Measurements from ENCODE around the gene NENF. TPM values are rescaled to one million over a fixed set of nuclear protein-coding genes. Genes with fewer than 3 reads are reported as not detected.
A peak's percentile ranks its signal among the peaks of the same experiment; 100 is the strongest.

The NENF gene
- total RNA-seq, 1 donor from 2014 or later = 24.1 TPM

GRCh38 chr1:212431644-212432043 lies 1.1 kb upstream of the NENF start:
- ChIA-PET CTCF (interaction anchor here (1.1 to 1.9 kb wide), 2 partner anchors 24 to 361 kb away, joined by 4 to 7 read pairs; no protein-coding TSS in a partner anchor), POLR2A (interaction anchor here (1.7 kb wide), 1 partner anchor 17 kb away, joined by 21 read pairs; the partner anchor contains the start of gene PACC1)
- H3K27ac Mint-ChIP-seq = peak overlapping the region; percentile 31
- TF ChIP-seq, protein P1, sequence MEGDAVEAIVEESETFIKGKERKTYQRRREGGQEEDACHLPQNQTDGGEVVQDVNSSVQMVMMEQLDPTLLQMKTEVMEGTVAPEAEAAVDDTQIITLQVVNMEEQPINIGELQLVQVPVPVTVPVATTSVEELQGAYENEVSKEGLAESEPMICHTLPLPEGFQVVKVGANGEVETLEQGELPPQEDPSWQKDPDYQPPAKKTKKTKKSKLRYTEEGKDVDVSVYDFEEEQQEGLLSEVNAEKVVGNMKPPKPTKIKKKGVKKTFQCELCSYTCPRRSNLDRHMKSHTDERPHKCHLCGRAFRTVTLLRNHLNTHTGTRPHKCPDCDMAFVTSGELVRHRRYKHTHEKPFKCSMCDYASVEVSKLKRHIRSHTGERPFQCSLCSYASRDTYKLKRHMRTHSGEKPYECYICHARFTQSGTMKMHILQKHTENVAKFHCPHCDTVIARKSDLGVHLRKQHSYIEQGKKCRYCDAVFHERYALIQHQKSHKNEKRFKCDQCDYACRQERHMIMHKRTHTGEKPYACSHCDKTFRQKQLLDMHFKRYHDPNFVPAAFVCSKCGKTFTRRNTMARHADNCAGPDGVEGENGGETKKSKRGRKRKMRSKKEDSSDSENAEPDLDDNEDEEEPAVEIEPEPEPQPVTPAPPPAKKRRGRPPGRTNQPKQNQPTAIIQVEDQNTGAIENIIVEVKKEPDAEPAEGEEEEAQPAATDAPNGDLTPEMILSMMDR (IDR thresholded peaks at IDR 0.05) = no peak
- no peaks in the 10 kb centered on the region for H3K36me3 Mint-ChIP-seq (ENCODE audit: low read depth)
- no peaks in the 10 kb centered on the region for H3K9me3 Mint-ChIP-seq
- H3K27me3 Mint-ChIP-seq = no peaks in the 10 kb centered on the region
- no peak for ATAC-seq (ENCODE audit: low read depth)
- peak overlapping the region; percentile 37 for H3K4me3 Mint-ChIP-seq
- intact Hi-C loops (cut with micrococcal nuclease) = loop anchor here (1.0 to 10.0 kb wide), 4 partner anchors 16 to 917 kb away; partner anchors contain the start of gene PPP2R5A
- H3K4me1 Mint-ChIP-seq = peaks cover 16% of the 10 kb centered on the region
- DNase-seq = no peak

DNA sequence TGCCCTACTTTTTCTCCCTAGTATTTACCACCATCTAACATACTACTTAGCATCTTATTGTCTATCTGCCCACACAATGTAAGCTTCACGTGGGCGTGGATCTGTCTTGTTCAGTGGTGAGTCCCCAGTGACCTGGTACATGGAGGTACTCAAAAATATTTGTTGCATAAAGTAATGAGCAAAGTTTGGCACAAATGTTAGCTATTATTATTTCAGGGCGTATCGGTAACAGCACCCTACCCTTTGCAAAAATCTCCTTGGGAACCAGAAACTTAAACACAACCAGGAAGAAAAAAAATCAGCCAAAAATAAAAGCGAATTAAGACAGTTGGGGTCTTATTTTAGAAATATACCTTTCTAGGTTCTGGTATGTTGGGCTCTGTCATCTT lies 454 bp upstream of the NENF start:
- DNase-seq (no peak), ATAC-seq (ENCODE audit: low read depth) (no peak)
- intact Hi-C loops (cut with micrococcal nuclease) = loop anchor here (1.0 to 10.0 kb wide), 4 partner anchors 17 to 917 kb away; partner anchors contain the start of gene PPP2R5A
- Mint-ChIP-seq H3K4me1 (peaks cover 16% of the 10 kb centered on the region), H3K27me3 (no peaks in the 10 kb centered on the region), H3K9me3 (no peaks in the 10 kb centered on the region), H3K4me3 (peak overlapping the region; percentile 75), H3K36me3 (ENCODE audit: low read depth) (no peaks in the 10 kb centered on the region), H3K27ac (peak overlapping the region; percentile 22)
- ChIA-PET CTCF (interaction anchor here (1.1 to 1.9 kb wide), 2 partner anchors 23 to 362 kb away, joined by 4 to 7 read pairs; no protein-coding TSS in a partner anchor), POLR2A (interaction anchor here (0.8 to 1.7 kb wide), 4 partner anchors 17 to 362 kb away, joined by 3 to 21 read pairs (median 6); partner anchors contain the start of genes NSL1 and PACC1)
- TF ChIP-seq, protein P1 (IDR thresholded peaks at IDR 0.05) = no peak

DNA sequence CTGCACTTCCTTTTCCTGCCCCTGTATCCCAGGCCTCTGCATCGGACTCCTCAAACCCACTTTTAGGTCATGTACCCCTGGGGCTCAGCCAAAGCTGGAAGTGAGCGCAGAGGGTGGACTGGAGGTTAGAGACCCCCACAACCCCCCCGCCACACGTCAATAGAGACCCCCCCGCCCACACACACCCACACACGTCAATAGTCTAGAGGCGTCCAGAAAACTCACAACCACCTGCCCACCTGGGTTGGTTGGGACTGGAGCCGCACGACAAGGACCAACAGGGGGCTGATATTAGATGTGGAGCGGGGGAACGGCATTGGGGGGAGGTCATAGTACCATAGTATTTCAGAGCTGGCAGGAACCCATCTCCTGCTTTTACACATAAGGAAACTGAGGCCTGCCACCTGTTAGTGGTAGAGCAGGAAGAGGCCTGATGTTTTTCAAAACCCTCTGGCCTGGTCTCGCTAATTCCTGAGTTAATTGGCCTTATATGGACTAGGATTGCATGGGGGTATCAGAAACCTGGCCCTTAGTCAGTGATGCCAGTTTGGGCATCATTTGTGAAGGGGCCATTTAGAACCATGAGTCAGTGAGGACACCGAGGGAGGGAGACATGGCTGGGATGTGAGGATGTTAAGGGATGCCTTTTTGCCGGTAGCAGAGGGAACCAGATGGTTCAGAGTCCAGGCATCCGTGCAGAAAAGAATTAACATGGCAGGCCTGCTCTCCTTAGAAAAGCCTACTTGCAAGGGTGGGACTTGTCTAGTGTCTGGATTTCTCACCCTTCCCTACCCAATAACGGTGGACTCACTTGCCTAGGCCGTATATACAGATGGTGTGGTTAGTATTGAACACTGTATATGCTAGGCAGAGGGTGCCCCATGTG lies 1.1 kb downstream of the NENF start:
- Mint-ChIP-seq H3K9me3 (no peaks in the 10 kb centered on the region), H3K27me3 (no peaks in the 10 kb centered on the region), H3K4me3 (peak overlapping the region; percentile 78), H3K27ac (no peak overlapping the region), H3K4me1 (peaks cover 16% of the 10 kb centered on the region), H3K36me3 (ENCODE audit: low read depth) (peaks cover under 1% of the 10 kb centered on the region)
- intact Hi-C loops (cut with micrococcal nuclease) = loop anchor here (1.0 to 10.0 kb wide), 3 partner anchors 125 to 919 kb away; partner anchors contain the start of genes DTL and INTS7
- DNase-seq (no peak), ATAC-seq (ENCODE audit: low read depth) (no peak)
- ChIA-PET CTCF (interaction anchor here (1.9 kb wide), 1 partner anchor 22 kb away, joined by 7 read pairs; no protein-coding TSS in a partner anchor), POLR2A (interaction anchor here (1.1 to 1.7 kb wide), 4 partner anchors 19 to 399 kb away, joined by 3 to 21 read pairs (median 6); partner anchors contain the start of genes NSL1 and PACC1)
- TF ChIP-seq, protein P1 (IDR thresholded peaks at IDR 0.05) = no peak

GRCh38 chr1:212434992-212435391 lies 2.3 kb downstream of the NENF start:
- CTCF ChIA-PET = no interaction called here
- POLR2A ChIA-PET = no interaction called here
- no peak for ATAC-seq (ENCODE audit: low read depth)
- TF ChIP-seq, protein P1 (IDR thresholded peaks at IDR 0.05) = no peak
- no peaks in the 10 kb centered on the region for H3K27me3 Mint-ChIP-seq
- peaks cover 16% of the 10 kb centered on the region for H3K4me1 Mint-ChIP-seq
- H3K4me3 Mint-ChIP-seq = no peak overlapping the region
- intact Hi-C loops (cut with micrococcal nuclease) = loop anchor here (10.0 kb wide), 1 partner anchor 920 kb away; no protein-coding TSS in a partner anchor
- H3K36me3 Mint-ChIP-seq (ENCODE audit: low read depth) = peaks cover 1% of the 10 kb centered on the region
- H3K9me3 Mint-ChIP-seq = no peaks in the 10 kb centered on the region
- DNase-seq = no peak
- no peak overlapping the region for H3K27ac Mint-ChIP-seq
